ENCODE measurements around the gene C19orf38.
"Not testable (repeated sequence)": the region's sequence is repeated elsewhere in the genome, so short reads cannot be mapped to it uniquely, and the experiment has no call there.

The C19orf38 gene

GRCh38 chr19:10852098-10852800, 4.0 kb downstream of the C19orf38 start:
- DNase-seq (ENCODE audit: low read depth): no peak

DNA sequence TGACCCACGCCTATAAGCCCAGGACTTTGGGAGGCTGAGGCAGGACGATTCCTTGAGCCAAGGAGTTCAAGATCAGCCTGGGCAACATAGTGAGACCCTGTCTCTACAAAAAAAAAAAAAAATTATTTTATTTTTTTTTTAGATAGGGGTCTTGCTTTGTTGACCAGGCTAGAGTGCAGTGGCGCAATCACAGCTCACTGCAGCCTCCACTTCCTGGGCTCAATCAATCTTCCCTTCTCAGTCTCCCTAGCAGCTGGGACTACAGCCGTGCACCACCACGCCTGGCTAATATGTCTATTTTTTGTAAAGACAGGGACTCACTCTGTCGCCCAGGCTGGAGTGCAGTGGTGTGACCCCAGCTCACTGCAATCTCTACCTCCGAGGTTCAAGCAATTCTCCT, 4.7 kb downstream of the C19orf38 start:
- no peak for DNase-seq (ENCODE audit: low read depth)

DNA sequence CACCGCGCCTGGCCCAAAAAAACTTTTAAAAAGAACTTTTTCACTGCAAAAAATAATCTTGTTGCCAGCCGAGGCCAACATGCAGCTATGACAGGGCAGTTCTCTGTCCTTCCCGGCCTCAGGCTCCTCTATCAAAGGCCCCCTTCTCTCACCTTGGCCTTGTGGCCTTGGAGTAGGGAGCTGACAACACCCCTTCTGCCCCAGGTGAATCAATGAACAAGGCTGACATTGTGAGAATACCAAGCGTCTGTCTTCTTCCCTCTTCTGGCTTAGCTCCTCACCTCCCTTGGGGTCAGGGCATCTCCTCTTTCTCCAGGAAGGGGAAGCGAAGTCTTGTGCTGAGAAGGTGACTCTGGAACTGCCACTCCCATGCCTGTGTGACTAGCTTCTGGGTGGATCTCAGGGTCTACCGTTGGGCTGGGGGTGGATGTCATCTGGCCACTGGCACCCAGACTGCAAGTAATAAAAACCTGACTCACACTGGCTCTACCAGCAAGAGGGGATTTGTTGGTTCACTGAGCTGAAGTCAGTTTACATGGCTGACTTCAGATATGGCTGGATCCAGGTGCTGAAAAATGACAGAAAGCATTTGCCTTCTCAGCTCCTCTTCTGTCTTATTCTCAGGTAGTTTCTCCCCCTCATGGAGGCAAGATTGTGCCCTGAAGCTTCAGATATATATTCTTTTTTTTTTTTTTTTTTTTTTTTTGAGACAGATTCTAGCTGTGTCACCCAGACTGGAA, 6.3 kb downstream of the C19orf38 start:
- DNase-seq (ENCODE audit: low read depth): no peak

DNA sequence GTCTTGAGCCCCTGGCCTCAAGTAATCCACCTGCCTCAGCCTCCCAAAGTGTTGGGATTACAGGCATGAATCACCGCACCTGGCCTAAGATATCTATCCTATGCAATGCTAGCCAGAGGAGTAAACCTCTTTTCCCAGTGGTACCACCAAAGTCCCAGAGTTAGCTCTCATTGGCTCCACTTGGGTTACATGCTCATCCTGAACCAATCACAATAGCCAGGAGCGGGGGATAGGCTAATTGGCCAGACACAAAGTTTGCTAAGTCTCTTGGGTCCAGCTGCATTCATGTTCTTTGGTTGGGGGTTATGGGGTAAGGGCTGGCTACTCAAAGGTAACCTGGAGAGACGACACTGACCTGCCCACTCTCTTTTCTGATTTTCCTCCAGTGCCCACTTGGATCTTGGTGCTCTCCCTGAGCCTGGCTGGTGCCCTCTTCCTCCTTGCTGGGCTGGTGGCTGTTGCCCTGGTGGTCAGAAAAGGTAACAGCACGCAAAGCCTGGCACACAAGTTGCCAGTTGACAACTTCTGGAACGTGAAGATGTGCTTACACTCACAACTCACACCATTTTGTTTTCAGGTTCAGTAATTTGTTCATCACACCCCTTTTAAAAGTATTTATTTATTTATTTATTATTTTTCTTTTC, 7.8 kb downstream of the C19orf38 start:
- peak; percentile 34 for DNase-seq (ENCODE audit: low read depth)

- not testable (repeated sequence) for DNase-seq (ENCODE audit: low read depth)
Measured at GRCh38 chr19:10856899-10857298, 8.7 kb downstream of the C19orf38 start.

- peak; percentile 37 for DNase-seq (ENCODE audit: low read depth)
Measured at GRCh38 chr19:10858204-10858828, 10.1 kb downstream of the C19orf38 start.

DNA sequence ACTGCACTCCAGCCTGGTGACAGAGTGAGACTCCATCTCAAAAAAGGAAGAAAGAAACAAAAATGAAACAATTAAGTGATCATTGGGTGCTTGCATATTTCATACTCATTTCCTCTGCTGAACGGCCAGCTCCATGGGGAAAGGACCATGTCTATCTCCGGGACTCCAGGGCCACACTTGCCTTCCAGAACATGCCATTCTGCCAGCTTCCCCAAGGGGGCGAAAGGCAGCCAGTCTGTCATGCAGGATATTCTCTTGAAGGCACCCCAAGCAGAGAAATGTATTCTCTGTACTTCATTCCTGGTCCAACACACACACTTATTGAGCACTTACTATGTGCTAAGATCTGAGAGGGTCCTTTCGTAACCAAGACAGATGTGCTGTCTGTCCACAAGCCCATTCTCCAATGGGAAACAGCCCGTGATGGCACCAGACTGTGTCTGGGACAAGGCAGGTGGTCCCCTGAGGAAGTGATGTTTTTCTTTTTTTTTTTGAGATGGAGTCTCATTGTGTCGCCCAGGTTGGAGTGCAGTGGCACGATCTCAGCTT, 13.0 kb downstream of the C19orf38 start:
- no peak for DNase-seq (ENCODE audit: low read depth)

DNA sequence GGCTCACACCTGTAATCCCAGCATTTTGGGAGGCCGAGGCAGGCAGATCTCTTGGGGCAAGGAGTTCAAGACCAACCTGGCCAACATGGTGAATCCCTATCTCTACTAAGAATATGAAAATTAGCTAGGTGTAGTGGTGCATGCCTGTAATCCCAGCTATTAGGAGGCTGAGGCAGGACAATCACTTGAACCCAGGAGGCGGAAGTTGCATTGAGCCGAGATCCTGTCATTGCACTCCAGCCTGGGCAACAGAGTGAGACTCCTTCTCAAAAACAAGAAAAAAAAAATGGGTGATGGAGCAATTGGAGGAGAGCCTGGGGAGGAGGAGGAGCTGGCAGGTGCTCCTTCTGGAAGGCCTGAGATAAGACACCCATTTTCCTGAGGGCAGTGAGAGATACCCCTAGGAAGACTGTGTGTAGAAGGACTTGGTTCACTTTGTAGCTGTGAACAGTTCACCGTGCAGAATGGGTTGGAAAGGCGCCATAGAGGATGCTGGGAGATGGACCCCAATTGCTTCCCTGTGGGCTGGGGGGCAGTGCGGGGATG, 14.4 kb downstream of the C19orf38 start:
- DNase-seq (ENCODE audit: low read depth): no peak

DNA sequence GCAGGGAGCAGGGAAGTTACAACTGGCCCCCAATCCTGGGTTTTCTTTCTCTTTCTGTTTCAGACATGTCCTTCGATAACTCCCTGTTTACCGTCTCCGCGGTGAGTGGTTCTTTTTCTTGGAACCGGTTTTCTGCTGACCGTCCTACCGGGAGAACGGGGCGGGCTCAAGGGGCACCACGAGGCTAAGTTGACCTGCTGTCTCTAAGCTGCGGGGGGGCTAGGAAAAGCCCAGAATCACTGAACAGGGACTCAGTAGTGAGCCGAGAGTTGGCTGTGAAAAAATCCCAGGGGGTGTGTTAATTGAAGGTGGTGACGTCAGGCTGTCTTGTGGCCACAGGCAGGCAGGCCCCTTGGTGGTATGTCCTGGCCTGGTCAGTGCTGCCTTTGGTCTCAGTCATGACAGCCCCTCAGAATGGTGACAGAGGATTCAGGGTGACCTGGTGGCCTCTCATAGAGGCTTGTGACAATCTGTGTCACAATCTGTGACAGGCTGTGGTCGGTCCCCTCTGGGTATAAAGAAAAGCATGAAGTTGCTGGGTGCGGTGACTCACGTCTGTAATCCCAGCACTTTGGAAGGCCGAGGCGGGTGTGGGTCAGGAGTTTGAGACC, 15.0 kb downstream of the C19orf38 start:
- DNase-seq (ENCODE audit: low read depth): no peak

- peak; percentile 79 for DNase-seq (ENCODE audit: low read depth)
Measured at GRCh38 chr19:10864538-10864899, 16.3 kb downstream of the C19orf38 start.

DNA sequence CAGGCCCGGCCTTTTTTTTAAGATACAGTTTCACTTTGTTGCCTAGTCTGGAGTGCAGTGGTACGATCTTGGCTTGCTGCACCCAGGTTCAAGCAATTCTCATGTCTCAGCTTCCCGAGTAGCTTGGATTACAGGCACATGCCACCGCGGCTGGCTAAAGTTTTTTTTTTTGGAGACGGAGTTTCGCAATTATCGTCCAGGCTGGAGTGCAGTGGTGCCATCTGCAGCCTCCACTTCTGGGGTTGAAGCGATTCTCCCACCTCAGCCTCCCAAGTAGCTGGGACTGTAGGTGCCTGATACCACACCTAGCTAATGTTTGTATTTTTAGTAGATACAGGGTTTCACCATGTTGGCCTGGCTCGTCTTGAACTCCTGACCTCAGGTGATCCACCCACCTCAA, 18.3 kb downstream of the C19orf38 start:
- no peak for DNase-seq (ENCODE audit: low read depth)

GRCh38 chr19:10868872-10869547, 20.8 kb downstream of the C19orf38 start:
- no peak for DNase-seq (ENCODE audit: low read depth)

GRCh38 chr19:10869872-10870311, 21.7 kb downstream of the C19orf38 start:
- DNase-seq (ENCODE audit: low read depth): not testable (repeated sequence)

- DNase-seq (ENCODE audit: low read depth): no peak
Measured at GRCh38 chr19:10870501-10870954, 22.3 kb downstream of the C19orf38 start.

DNA sequence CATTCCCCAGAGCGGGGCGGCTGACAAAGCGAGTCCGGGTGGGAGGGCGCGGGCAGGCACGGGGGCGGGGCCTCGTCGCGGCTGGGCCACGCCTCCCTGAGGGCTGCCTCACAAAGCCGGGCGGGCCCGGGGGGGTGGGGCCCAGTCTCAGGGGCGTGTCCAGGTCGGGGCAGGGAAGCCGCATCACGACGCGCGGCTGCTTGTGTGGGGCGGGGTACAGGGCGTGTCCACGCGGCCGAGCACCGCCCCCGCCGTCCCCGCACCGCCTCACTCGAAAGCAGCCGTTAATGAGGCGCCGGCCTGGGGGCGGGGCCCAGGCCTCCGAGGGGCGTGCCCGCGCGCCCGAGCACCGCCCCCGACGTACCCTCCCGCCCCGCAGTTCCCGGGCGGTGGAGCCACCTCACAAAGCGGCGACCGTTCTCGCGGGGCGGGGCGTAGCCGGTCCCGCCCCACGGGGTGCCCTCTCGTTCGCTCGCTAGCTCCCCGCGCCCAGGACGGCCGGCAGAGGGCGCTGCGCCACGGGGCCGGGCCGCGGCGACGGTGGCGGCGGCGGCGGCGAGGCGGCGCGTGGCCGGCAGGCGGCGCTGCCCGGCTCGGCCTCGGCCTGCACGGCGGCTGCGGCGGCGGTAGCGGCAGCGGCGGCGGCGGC, 22.9 kb downstream of the C19orf38 start, which contains the start of gene CARM1:
Gene CARM1 (plus strand): TSS at position 599 of the 649 bp plus-strand sequence. CDS start 150 bp downstream, outside the sequence.
- peak; percentile 99 for DNase-seq (ENCODE audit: low read depth)

DNA sequence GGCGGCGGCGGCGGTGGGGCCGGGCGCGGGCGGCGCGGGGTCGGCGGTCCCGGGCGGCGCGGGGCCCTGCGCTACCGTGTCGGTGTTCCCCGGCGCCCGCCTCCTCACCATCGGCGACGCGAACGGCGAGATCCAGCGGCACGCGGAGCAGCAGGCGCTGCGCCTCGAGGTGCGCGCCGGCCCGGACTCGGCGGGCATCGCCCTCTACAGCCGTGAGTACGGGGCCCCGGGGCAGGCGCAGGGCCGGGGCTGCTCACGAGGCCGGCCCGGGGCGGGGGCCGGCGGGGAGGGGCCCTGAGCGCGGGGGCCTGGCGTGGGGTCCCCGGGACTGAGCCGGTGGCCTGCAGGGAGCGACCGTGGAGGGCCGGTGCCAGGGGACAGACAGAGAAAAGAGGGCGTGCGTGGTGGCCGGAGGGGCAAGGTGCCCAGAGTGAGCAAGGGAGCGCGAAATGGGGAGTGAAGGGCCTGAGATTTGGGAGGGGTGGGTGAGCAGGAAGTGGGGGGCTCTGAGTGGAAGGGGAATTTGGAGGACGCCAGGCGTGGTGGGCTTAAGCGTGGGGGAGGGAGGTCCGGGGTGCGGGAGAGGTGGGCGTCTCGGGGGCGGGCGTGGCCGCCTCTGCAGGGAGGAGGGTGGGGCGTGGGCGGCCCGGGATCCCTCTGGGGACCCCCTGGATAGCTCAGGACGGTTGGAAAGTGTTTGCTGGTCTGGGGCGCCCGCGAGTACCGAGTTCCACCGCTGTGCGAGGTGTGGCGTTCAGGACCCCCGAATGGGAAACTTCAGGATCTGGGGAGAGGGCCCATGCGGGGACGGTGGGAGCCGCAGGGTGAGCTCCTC, 23.7 kb downstream of the C19orf38 start:
- peak; percentile 38 for DNase-seq (ENCODE audit: low read depth)

DNA sequence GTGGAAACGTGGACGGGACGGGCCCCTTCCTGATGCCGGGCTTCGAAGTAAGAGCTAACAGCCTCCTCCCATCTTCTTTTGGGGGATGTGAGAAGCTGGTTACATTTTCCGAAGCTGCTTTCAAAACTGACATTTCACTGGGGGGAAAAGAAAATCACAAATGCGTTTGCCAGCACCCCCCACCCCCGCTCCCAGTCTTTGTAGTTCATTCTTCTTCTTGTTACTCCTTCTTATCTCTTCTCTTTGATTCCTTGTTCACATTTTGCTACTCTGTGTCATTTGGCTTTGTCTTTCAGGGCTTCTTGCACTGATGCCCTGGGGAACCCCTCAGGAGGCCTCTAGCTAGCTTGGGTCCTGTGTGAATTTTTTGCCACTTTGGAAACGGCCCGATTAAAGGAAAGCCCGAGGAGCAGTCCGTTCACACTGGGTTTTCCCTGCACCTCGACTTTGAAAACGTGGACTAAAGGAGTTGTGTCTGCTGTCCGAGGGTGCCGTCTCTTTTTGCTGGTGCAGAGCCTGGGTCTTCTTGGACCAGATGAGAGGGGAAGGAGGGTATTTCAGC, 24.4 kb downstream of the C19orf38 start:
- no peak for DNase-seq (ENCODE audit: low read depth)

GRCh38 chr19:10874024-10874423, 25.8 kb downstream of the C19orf38 start:
- DNase-seq (ENCODE audit: low read depth): no peak
